ENCODE results near the gene PRELID1.

- TF ChIP-seq CTCF (IDR thresholded peaks at IDR 0.05) (no peak), POLR2A (IDR thresholded peaks at IDR 0.05) (no peak)
Observed at GRCh38 chr5:177306674-177307543, 3.3 kb downstream of the PRELID1 start.
